NCI-H748 (cell line): ENCODE data around the gene IFFO2.

ENCODE experiments used
- DNase-seq: peaks from one replicate; lab custom pipeline; 2025; ENCODE audit not compliant: unreplicated experiment; lab: John Stamatoyannopoulos, UW

IFFO2 gene

GRCh38 chr1:18951416-18951815, 5.1 kb downstream of the IFFO2 start:
- no peak for DNase-seq

DNA sequence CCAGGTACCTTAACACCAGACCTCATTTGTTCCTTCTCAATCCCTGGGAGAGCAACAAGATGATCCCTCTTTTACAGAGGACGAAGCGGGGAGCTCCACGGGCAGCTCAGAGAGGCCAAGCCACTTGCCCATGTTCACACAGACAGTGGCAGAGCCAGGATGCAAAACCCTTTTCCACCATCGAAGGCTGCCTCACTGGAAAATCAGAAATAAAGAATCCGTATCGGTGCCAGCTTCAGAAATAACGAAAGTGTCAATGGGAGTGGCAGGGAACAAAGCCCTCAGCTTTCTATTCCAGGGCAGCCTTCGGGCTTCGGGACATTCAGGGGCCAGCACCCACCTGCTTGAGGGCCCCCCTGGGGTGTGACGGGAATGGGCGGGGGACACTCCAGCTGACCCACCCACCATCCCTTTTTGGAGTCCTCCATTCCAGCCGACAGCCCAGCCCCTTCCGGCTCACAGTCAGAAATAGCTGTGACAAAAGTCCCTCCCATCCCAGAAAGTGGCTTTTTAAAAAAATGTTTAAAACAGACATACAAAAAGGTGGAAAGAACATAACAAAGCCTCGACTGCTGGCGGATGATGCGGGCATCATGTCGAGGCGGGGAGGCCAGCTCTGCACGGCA, 6.0 kb downstream of the IFFO2 start:
- DNase-seq: no peak

DNA sequence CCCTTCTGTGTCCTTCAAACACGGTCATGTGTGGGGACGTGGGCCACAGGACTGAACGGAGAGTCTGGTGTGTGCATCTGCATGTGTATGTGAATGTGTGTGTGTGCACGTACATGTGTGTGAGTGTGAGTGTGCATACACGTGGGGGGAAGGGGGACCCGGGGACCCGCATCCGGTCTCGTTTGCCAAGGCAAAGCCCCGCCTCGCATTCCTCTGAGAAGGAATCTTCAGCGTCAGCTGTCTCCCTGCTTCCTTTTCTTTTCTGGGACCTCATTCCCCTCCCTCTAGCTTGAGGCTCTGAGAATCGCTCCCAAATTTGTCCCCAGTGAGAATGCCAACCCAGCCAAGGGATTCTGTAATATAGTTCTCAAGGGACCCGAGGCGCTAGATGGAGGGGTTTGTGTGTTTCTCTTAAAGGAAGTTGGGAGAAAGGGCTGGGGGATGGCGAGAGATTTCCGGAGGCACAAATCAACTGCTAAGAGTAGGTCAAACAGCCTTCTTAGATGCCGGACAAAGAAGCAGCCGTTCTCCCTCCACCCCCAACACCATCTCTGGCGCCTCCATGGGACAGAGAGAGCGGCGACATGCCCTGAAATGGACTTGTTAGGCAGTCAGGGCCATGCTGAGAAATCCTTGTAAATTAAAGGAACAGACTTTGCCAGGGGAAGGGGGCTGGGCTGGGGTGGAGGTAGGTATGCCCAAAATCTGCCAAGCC, 6.6 kb downstream of the IFFO2 start:
- no peak for DNase-seq

- DNase-seq: no peak
Measured at GRCh38 chr1:18948913-18949685, 7.4 kb downstream of the IFFO2 start.

DNA sequence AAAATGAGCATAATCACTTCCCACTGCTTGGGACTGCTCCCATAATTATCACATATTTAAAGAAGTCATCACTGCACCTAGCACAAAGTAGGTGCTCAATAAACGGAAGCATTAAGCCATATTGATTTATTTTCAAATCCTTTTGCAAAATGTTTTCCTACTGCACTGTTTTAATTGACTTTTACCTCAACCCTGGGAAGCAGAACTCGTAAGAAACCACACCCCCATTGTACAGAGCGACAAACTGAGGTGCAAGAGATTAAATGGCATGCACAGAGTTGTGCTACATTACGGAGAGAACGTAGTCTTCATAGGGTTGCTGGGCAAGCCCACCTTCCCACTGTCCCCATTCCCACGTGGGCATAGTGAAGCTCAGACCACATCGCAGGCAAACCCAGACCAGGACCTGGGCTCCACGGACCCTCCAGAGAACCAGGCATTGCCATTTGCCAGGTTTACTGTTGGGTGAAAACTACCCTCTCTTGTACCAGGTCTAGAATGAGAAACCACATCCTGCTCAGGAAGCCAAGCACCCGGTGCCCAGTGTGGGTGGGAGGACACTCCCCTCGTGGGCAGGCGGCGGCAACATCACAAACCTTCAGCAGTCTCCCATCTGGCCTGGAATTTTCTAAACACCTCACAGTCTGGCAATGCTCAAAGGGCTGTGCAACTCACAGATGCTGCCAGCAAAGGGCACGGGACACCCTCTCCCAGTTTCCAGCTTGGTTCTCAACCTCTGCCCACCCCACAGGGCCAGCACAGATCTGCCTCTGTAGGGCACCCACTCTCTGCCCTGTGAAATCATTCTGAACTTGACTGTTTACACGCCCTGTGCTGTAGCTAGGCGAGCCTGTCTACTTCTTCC, 8.2 kb downstream of the IFFO2 start:
- no peak for DNase-seq

DNA sequence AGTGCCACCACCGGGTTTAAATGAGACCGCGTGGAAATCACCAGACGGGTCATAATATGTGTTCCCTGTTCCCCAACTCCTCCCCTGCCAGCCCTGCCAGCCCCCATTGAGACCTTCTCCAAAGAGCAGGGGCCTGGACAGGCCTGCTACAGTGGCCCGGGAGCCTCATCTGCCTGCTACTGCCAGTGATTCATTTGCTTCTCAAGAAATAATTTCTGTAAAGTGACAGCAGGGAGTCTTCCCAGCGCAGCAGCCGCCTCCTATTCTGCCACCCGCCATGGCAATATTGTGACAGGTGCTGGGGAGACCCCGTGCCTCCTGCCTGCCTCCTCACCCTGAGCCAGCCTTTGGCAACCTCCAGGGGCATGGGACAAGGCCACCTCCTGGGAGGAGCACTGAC, 8.9 kb downstream of the IFFO2 start:
- no peak for DNase-seq

GRCh38 chr1:18946550-18947381, 9.7 kb downstream of the IFFO2 start:
- DNase-seq: no peak

DNA sequence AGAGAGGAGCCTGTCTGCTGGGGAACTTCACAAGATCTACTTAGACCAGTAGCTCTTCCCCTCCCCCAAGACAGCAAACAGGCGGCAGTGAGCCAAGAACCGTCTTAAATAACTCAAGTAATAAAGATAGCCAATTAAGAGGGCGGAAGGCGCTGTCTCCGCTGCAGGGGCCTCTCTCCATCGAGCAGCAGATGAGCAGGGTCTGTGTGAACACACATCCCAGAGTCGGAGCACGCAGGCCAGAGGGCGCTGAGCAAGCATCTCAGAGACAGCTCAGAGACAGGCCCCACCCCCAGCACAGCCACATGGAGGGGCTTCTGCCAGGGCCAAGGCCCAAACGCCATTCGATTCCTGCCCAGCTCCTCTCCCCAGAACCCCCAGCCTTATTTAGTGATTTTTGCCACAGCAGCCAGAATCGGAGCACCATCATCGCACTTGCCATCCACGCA, 11.1 kb downstream of the IFFO2 start:
- DNase-seq: peak; percentile 4

- DNase-seq: no peak
Measured at GRCh38 chr1:18944810-18945209, 11.7 kb downstream of the IFFO2 start.

- no peak for DNase-seq
Measured at GRCh38 chr1:18943914-18944572, 12.4 kb downstream of the IFFO2 start.

DNA sequence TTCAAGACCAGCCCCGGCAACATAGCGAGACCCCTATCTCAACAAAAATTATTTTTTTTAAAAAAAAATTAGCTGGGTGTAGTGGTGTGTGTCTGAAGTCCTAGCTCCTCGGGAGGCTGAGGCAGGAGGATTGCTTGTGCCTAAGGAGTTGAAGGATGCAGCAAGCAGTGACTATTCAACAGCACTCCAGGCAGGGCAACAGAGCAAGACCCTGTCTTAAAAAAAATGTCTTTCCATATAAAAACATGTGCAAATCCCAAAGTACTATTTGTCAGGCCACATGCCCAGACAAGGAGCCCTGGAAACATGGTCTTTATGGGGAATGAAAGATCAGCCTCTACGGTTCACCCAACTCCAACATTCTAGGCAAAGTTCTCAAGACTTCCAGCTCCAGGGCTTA, 13.3 kb downstream of the IFFO2 start:
- no peak for DNase-seq

GRCh38 chr1:18942340-18942739, 14.1 kb downstream of the IFFO2 start:
- DNase-seq: no peak

DNA sequence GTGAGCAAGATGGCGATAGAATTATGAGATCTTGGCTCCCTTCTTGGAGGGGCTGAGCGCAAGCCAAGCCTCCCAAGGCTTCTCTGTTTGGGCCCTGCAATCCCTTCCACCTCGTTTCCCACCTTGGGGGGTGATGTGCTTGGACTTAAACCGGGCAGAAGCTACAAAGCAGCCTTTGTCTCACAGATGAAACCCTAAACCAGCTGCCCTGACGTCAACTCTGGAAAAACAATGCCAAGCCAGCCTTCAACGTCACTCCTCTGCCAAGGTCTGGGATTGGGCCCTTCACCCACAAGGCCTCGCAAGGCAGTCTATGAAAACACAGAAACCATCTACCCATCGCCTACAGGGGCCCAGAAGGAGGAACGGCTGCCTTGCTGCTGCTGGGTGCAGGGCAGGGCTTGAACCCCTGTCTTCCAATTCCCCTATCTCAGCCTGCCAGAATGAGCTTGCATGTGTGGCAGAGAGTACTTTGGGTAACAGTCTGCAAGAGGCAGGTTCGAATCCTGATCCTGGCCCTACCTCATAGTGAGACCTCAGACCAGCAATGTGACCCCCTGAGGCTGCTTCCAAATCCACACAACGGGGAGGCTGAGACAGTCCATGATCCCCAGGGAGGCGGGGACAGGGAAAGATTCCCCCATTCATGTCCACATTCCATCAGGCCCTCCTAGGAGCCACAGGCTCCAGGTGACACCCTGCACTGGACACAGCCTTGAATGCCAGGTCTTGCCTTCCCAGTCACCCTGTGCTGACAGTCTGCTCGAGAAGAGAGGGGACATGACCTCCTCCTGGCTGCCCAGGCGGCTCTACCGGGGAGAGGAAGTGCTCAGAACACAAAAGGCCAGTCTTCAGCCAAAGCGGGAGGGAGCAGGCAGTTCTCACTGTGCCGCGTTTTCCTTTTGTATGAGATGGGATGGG, 15.0 kb downstream of the IFFO2 start:
- peak; percentile 39 for DNase-seq

GRCh38 chr1:18940303-18941020, 16.0 kb downstream of the IFFO2 start:
- DNase-seq: no peak

GRCh38 chr1:18939398-18940302, 16.8 kb downstream of the IFFO2 start:
- no peak for DNase-seq

GRCh38 chr1:18938707-18939070, 17.8 kb downstream of the IFFO2 start:
- DNase-seq: no peak
